Heart right ventricle (tissue), 16 donors: ENCODE data around the gene TMEM98. TPM values are rescaled to one million over a fixed set of nuclear protein-coding genes. Genes with fewer than 3 reads are reported as not detected.
"Not testable (repeated sequence)": the region's sequence is repeated elsewhere in the genome, so short reads cannot be mapped to it uniquely, and the experiment has no call there.

ENCODE experiments used
- ATAC-seq, 8 donors: fragments of 200-7000 bp; cut with Tn5 transposase; one replicate each; pipeline ENCODE4 v1.9.1; 2020; ENCODE audit warnings: mild to moderate bottlenecking in 8 of 8, moderate library complexity in 8 of 8, moderate number of reproducible peaks in 1 of 8
- DNase-seq, 2 donors: peaks; one replicate each; pipeline ENCODE4 v3.0.0-alpha.2; 2020
- H3K27ac ChIP-seq, 10 donors: fragments of 200-600 bp; sonication (generic) in 2 of 10; one replicate each; pipeline versions ENCODE4 v1.5.0 to v1.8.0; 2020 to 2022; ENCODE audit warnings: mild to moderate bottlenecking in 3 of 10
- H3K27me3 ChIP-seq, 7 donors: fragments of 200-600 bp; one replicate each; pipeline ENCODE4 v1.8.0; 2021 to 2022; ENCODE audit warnings: mild to moderate bottlenecking in 2 of 7
- H3K36me3 ChIP-seq, 9 donors: fragments of 200-600 bp; sonication (generic) in 1 of 9; one replicate each; pipeline versions ENCODE4 v1.5.0 to v1.8.0; 2020 to 2022; ENCODE audit warnings: mild to moderate bottlenecking in 2 of 9
- H3K4me1 ChIP-seq, 9 donors: fragments of 200-600 bp; sonication (generic) in 1 of 9; one replicate each; pipeline versions ENCODE4 v1.5.0 to v1.8.0; 2020 to 2022; ENCODE audit warnings: mild to moderate bottlenecking in 4 of 9
- H3K4me3 ChIP-seq, 10 donors: fragments of 200-600 bp; sonication (generic) in 2 of 10; one replicate each; pipeline versions ENCODE4 v1.5.0 to v1.8.0; 2020 to 2022; ENCODE audit warnings: mild to moderate bottlenecking in 7 of 10, moderate library complexity in 2 of 10
- H3K9me3 ChIP-seq, 11 donors: fragments of 200-600 bp in 10 of 11; sonication (generic) in 2 of 11; one replicate each; pipeline versions ENCODE4 v1.5.0 to v1.8.0; 2013 to 2022; ENCODE audit warnings: mild to moderate bottlenecking in 2 of 11, control low read depth in 1 of 11, moderate library complexity in 1 of 11
- WGBS, 2 donors: extraction: QIAGEN DNeasy Blood & Tissue Kit; methylation state at CpG; one replicate each; pipeline ENCODE4 v1.1.7; 2013; ENCODE audit warnings: inconsistent platforms in 1 of 2; 5-methylcytosine and 5-hydroxymethylcytosine counted together
- intact Hi-C, 10 donors: fragments of 100-400 bp; cut with DNase I; formaldehyde crosslinking; loops; one replicate each; pipeline versions ENCODE4 v1.11.1 to v1.14.2; 2022
- polyA plus RNA-seq, 2 donors: library from polyadenylated mRNA; stranded (reverse); fragments of 200-250 nt; gene quantifications; one replicate each; pipeline ENCODE4 v1.2.3, GENCODE V29; 2013
- total RNA-seq, 10 donors: library from RNA; stranded (reverse); fragmentation: NEBNext Ultra II Directional in 3 of 10; extraction: Animal tissue kit (Norgen Biotek cat#: 25700) in 3 of 10; gene quantifications; one replicate each; pipeline versions ENCODE4 v1.2.1 to v1.2.4, GENCODE V29; 2021 to 2023
- TF ChIP-seq, protein P1 (sequence below), 9 donors: fragments of 200-600 bp; sonication (generic) in 2 of 9; IDR thresholded peaks; one replicate each; pipeline versions ENCODE4 v1.5.0 to v1.8.0; 2021 to 2022; ENCODE audit warnings: antibody characterized with exemption in 9 of 9, mild to moderate bottlenecking in 5 of 9, moderate library complexity in 1 of 9
- donor health status: Arrhythmogenic right ventricular cardiomyopathy.
- donor health status: ischemic (EF 13 %, LVEDD 7.1; RV severe dilation, severe dysfunction).
- donor health status: healthy with polysubstance abuse.
- donor health status: DM: no; HTN: yes; CAD: no.
- donor health status: DM: no; HTN: no; CAD: no.
- donor health status: ischemic (EF 25% LVEDD 6.9; RV normal size, moderate dysfunction).
- donor health status: ischemic (EF 25% LVEDD 5.7; RV mildly dilated, moderate dysfunction).
- donor health status: healthy.
- donor health status: DM: yes; HTN: yes; CAD: no.
- donor health status: Ischemic cardiomyopathy.
- donor health status: ischemic (EF 35%, LVEDD 5.7; RV mildly dilated, moderate dysfunction).
- donor health status: nonischemic (EF 11% LVEDD 7.7; RV severe dilation, severe dysfunction).
- donor health status: DM: yes; HTN: yes; CAD: no.
- donor health status: PGD.
- donor health status: ischemic (EF 29% LVEDD 5.4; RV normal size, mild dysfunction).
- donor health status: nonischemic (EF 23%, LVEDD 6.1; RV moderate dilation, normal function).

The TMEM98 gene
- total and polyA plus RNA-seq, 12 donors, result 5.2 to 19.5 (median 9.9) TPM

DNA sequence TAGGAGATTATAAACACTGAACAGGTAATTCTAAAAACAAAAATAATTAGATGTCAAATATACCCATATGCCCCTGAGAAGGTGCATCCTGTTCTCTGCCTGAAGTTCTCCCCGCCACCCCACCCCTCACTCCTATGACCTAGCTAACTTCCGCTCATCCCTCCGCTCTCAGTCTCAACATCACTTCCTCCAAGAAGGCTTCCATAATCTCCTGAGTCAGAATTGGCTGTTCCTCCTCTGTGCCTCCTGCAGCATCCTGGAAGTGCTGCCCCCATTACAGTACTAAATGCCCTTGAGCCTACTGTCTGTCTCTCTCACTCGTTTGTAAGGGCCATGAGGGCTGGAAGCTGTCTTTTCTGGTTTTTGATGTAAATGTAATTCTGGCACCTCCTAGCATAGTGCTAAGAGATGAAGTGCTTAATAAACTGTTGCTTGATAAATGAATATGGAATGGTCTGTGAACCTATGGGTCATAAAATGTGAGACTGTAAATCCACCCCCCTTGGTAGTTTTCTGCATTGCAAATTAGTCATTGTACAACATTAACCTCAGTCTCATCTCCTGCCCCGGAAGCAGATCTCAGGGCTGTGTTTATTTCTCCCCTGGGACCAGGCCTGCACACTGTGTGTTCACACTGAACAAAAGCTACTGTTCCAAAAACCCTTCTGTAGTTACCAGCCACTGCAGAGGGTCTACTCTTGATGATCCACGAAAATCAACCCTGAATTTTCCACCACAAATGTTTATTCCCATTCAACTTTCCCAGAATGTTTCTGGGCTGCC, 47.1 kb upstream of the TMEM98 start:
- H3K27me3 ChIP-seq, result peaks cover 0 to 16% (median 12%) of the 10 kb centered on the region in 7 donors
- peaks cover 0 to 18% (median 11%) of the 10 kb centered on the region in 9 donors for H3K4me1 ChIP-seq
- intact Hi-C loops, result loop anchor here in 1 of 10 donors (5.0 kb wide), 1 partner anchor 84 kb away; no protein-coding TSS in a partner anchor
- no peak for ATAC-seq
- no peak overlapping the region for H3K27ac ChIP-seq
- no peaks in the 10 kb centered on the region for H3K9me3 ChIP-seq
- 77 to 80% methylated on average over 6 of the region's 6 CpGs for WGBS, 2 donors
- H3K36me3 ChIP-seq, result no peaks in the 10 kb centered on the region
- H3K4me3 ChIP-seq, result no peak overlapping the region
- TF ChIP-seq, protein P1, sequence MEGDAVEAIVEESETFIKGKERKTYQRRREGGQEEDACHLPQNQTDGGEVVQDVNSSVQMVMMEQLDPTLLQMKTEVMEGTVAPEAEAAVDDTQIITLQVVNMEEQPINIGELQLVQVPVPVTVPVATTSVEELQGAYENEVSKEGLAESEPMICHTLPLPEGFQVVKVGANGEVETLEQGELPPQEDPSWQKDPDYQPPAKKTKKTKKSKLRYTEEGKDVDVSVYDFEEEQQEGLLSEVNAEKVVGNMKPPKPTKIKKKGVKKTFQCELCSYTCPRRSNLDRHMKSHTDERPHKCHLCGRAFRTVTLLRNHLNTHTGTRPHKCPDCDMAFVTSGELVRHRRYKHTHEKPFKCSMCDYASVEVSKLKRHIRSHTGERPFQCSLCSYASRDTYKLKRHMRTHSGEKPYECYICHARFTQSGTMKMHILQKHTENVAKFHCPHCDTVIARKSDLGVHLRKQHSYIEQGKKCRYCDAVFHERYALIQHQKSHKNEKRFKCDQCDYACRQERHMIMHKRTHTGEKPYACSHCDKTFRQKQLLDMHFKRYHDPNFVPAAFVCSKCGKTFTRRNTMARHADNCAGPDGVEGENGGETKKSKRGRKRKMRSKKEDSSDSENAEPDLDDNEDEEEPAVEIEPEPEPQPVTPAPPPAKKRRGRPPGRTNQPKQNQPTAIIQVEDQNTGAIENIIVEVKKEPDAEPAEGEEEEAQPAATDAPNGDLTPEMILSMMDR (IDR thresholded peaks at IDR 0.05), result no peak
- no peak for DNase-seq

DNA sequence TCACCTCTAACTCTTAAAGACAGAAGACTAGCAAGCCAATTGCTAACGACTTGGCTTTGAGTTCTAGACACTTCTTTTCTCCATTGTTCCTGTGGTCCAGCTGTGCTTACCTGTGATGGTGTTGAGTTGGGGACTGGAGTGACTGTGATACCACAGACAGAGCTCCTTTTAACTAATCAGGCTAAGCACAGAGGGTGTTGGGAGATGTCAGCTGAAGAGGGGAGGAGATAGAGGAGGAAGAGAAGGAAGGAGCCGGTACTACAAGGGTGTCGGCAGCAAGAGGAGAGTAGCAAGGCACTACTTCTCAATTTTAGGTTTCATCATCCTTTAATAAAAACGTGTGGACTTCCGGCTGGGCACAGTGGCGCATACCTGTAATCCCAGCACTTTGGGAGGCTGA, 45.9 kb upstream of the TMEM98 start:
- Histone ChIP-seq H3K9me3 (no peaks in the 10 kb centered on the region), H3K4me1 (peaks cover 0 to 11% (median 7%) of the 10 kb centered on the region in 9 donors), H3K36me3 (no peaks in the 10 kb centered on the region), H3K4me3 (no peak overlapping the region), H3K27me3 (peaks cover 0 to 26% (median 7%) of the 10 kb centered on the region in 7 donors), H3K27ac (no peak overlapping the region)
- 58 to 63% methylated on average over 6 of the region's 6 CpGs for WGBS, 2 donors
- intact Hi-C loops, result loop anchor here in 1 of 10 donors (5.0 kb wide), 1 partner anchor 85 kb away; no protein-coding TSS in a partner anchor
- no peak for ATAC-seq
- no peak for DNase-seq
- TF ChIP-seq, protein P1 (IDR thresholded peaks at IDR 0.05), result no peak

DNA sequence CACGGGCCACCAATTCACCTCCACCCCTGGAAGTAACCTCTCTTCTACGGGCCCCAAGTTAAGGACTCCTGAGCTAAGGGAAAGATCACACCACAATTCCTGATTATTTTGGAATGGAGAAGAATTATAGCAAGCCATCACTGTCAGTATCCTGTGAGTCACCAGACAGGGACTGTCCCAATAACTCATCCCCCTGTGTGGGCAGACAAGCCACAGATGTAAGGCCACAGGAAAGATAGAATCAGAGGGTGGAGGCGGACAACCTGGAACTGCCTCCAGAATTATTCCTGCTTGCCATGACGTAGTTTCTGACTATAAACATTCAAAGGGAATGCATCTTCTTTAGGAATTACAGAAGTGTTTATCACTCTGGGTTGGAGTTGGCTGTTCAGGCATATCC, 45.2 kb upstream of the TMEM98 start:
- ATAC-seq (no peak), DNase-seq (no peak)
- H3K4me3 ChIP-seq, result no peak overlapping the region
- no peak overlapping the region for H3K27ac ChIP-seq
- intact Hi-C loops, result loop anchor here in 1 of 10 donors (5.0 kb wide), 1 partner anchor 85 kb away; no protein-coding TSS in a partner anchor
- H3K9me3 ChIP-seq, result no peaks in the 10 kb centered on the region
- TF ChIP-seq, protein P1 (IDR thresholded peaks at IDR 0.05), result no peak
- peaks cover 0 to 26% (median 7%) of the 10 kb centered on the region in 7 donors for H3K27me3 ChIP-seq
- no peaks in the 10 kb centered on the region for H3K36me3 ChIP-seq
- peaks cover 0 to 6% (median 3%) of the 10 kb centered on the region in 9 donors for H3K4me1 ChIP-seq
- 81 to 82% methylated on average over 4 of the region's 4 CpGs for WGBS, 2 donors

DNA sequence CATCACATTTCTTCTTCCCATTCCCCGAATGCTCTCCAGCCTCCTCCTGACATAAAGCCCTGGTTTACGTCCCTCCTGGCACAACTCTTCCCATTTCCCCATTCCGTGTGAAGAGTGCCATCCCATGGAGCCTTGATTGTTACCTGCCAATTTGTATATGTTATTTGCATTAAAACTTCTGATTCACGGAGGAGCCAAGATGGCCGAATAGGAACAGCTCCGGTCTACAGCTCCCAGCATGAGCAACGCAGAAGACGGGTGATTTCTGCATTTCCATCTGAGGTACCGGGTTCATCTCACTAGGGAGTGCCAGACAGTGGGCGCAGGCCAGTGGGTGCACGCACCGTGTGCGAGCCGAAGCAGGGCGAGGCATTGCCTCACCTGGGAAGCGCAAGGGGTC, 41.0 kb upstream of the TMEM98 start:
- peaks cover 0 to 25% (median 7%) of the 10 kb centered on the region in 7 donors for H3K27me3 ChIP-seq
- H3K36me3 ChIP-seq, ATAC-seq, H3K4me3 ChIP-seq, H3K4me1 ChIP-seq, DNase-seq, H3K27ac ChIP-seq, H3K9me3 ChIP-seq, intact Hi-C loops: not testable (repeated sequence)
- 90 to 93% methylated on average over 8 of the region's 16 CpGs for WGBS, 2 donors

DNA sequence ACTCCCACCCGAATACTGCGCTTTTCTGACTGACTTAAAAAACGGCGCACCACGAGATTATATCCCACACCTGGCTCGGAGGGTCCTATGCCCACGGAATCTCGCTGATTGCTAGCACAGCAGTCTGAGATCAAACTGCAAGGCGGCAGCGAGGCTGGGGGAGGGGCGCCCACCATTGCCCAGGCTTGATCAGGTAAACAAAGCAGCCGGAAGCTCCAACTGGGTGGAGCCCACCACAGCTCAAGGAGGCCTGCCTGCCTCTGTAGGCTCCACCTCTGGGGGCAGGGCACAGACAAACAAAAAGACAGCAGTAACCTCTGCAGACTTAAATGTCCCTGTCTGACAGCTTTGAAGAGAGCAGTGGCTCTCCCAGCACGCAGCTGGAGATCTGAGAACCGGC, 40.5 kb upstream of the TMEM98 start:
- ATAC-seq, H3K36me3 ChIP-seq, H3K4me3 ChIP-seq, H3K9me3 ChIP-seq, intact Hi-C loops, H3K27ac ChIP-seq, H3K4me1 ChIP-seq, DNase-seq: not testable (repeated sequence)
- 18 to 54% methylated on average over 1 of the region's 14 CpGs for WGBS, 2 donors
- H3K27me3 ChIP-seq, result peaks cover 0 to 21% (median 7%) of the 10 kb centered on the region in 7 donors
